Measurements from ENCODE around the gene H1-8.
"Not testable (repeated sequence)": the region's sequence is repeated elsewhere in the genome, so short reads cannot be mapped to it uniquely, and the experiment has no call there.

H1-8 gene

GRCh38 chr3:129515108-129515820, 27.7 kb upstream of the H1-8 start:
- DNase-seq (ENCODE audit: low read depth): not testable (repeated sequence)

DNA sequence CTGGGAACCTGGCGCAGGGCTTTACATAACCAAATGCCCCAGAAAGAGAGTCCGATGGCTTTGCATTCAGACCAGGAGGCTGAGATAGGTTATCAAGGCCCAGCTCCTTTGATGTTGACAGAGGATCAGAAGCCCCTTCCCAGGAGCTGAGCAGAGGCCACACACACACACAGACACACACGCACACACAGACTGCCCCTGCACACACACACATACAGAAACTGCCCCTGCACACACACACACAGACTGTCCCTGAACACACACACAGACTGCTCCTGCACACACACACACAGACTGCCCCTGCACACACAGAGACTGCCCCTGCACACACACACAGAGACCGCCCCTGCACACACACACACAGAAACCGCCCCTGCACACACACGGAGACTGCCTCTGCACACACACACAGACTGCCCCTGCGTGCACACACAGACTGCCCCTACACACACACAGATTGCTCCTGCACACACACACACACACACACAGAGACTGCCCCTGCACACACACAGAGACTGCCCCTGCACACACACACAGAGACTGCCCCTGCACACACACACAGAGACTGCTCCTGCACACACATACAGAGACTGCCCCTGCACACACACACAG, 27.0 kb upstream of the H1-8 start:
- not testable (repeated sequence) for DNase-seq (ENCODE audit: low read depth)

- DNase-seq (ENCODE audit: low read depth): no peak
Observed at GRCh38 chr3:129517516-129517915, 25.5 kb upstream of the H1-8 start.

GRCh38 chr3:129518038-129518561, 24.9 kb upstream of the H1-8 start:
- no peak for DNase-seq (ENCODE audit: low read depth)

- DNase-seq (ENCODE audit: low read depth): no peak
Observed at GRCh38 chr3:129518581-129518980, 24.4 kb upstream of the H1-8 start.

GRCh38 chr3:129519449-129519848, 23.5 kb upstream of the H1-8 start:
- no peak for DNase-seq (ENCODE audit: low read depth)

DNA sequence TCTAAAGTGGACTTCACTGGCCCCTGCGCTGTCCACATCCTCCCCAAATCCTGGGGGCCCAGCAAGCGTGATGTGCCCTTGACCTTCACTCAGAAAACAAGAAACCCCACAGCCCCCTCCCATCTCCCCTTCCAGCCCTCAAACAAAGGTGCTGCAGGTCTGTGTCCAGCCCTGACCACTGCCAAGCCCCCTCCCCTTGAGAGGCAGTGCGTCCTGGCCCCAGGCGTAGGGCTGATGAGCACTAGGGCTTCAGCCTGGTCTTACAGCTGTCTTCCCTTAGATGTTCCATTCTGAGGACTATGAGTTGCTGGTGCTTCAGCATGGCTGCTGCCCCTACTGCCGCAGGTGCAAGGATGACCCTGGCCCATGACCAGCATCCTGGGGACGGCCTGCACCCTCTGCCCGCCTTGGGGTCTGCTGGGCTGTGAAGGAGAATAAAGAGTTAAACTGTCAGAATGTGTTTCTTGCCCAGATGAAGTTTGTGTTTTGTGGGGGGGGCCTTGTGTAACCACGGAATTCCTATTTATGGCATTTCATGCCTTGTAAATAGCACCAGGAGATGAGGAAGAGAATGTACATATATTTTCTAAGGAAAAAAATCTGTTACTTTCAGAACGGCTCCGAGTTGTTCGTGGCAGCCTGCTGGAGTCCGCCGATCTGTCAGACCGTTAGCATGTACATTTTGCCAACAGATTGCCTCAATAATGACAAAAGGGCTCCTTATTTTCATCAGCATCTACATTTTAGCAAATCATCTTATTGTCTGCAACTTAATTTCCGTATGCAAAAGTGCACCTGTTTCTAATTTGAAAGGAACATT, 22.9 kb upstream of the H1-8 start:
- no peak for DNase-seq (ENCODE audit: low read depth)

DNA sequence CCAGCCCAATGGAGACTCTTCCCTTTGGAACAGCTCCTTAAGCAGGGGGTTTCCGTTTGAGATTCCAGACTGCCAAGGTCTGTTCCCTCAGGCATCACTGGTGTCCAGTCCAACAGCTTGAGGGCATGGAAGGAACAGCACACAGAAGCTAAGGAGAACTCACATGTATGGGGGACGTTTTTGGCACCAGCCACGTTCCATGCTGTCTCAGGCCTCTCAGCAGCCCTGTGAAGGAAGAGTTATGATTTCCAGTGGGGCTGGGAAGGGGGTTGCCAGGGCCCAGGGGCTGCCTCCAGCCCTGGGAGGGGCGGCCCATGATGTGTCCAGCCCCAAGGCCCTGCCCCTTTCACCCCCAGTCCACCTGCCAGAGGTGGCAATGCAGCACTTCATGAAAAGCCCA, 22.0 kb upstream of the H1-8 start:
- no peak for DNase-seq (ENCODE audit: low read depth)

GRCh38 chr3:129521611-129522010, 21.4 kb upstream of the H1-8 start:
- no peak for DNase-seq (ENCODE audit: low read depth)

GRCh38 chr3:129522953-129523352, 20.0 kb upstream of the H1-8 start:
- no peak for DNase-seq (ENCODE audit: low read depth)

GRCh38 chr3:129524081-129524480, 18.9 kb upstream of the H1-8 start:
- DNase-seq (ENCODE audit: low read depth): no peak

- DNase-seq (ENCODE audit: low read depth): no peak
Observed at GRCh38 chr3:129525341-129525968, 17.5 kb upstream of the H1-8 start.

DNA sequence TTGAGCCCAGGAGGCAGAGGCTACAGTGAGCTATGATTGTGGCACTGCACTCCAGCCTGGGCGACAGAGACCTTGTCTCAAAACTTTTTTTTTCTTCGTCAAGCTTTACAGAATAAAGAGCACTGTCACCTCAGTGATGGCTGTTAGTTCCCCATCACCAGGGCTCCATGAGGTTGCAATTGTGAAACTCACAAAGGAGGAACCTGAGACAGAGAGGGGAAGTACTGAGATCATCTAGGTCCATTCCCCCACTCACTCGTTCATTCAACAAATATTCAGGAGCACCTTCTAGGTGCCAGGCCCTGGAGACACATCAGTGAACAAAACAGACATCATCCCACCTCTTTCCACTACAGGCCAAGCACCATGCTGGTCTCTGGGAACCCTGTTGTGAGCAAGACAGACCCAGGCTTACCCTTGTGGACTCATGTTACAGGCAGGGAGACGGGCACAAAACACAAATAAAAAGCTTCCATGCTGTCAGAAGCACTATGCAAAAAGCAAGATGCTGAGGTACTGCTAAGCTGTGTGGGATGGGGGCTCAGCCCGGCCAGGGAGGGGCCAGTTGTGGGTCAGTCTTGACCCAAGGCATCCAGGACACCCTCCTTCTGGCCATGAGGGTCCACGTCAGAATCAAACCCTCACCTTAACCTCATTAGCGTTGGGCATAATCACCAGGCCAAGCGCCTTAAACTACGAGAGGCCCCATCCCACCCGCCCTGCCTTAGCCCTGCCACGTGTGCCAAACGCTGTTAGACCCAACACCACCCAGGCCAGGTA, 16.7 kb upstream of the H1-8 start:
- no peak for DNase-seq (ENCODE audit: low read depth)

DNA sequence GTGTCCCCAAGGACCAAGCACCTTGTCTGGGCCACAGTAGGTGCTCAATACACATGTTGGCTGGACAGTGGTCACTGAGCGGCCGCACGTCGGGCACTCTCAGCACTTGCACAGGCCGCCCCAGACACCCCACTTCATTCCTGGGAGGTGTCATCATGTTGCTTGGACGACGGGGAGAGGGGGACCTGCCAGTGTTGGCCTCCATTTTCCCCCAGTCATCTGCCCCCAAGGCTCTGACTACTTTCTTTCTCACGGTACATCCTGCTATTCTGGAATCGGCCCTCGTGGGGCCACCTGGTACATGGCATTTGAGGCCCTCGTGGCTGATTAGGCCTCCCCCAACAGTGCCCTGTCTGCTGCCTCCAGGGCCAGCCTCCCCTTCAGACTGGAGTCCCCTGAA, 15.7 kb upstream of the H1-8 start:
- no peak for DNase-seq (ENCODE audit: low read depth)

DNA sequence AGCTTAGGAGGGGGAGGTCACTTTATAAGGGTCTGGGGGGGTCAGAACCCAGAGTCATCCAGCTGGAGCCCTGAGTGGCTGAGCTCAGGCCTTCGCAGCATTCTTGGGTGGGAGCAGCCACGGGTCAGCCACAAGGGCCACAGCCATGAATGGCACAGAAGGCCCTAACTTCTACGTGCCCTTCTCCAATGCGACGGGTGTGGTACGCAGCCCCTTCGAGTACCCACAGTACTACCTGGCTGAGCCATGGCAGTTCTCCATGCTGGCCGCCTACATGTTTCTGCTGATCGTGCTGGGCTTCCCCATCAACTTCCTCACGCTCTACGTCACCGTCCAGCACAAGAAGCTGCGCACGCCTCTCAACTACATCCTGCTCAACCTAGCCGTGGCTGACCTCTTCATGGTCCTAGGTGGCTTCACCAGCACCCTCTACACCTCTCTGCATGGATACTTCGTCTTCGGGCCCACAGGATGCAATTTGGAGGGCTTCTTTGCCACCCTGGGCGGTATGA, 14.3 kb upstream of the H1-8 start, which contains the start of gene RHO:
TSS of gene RHO (plus strand) at position 51 of the 512 bp plus-strand sequence. CDS start at position 146, 95 bp downstream.
- no peak for DNase-seq (ENCODE audit: low read depth)

- no peak for DNase-seq (ENCODE audit: low read depth)
Observed at GRCh38 chr3:129529436-129530210, 13.4 kb upstream of the H1-8 start.

DNA sequence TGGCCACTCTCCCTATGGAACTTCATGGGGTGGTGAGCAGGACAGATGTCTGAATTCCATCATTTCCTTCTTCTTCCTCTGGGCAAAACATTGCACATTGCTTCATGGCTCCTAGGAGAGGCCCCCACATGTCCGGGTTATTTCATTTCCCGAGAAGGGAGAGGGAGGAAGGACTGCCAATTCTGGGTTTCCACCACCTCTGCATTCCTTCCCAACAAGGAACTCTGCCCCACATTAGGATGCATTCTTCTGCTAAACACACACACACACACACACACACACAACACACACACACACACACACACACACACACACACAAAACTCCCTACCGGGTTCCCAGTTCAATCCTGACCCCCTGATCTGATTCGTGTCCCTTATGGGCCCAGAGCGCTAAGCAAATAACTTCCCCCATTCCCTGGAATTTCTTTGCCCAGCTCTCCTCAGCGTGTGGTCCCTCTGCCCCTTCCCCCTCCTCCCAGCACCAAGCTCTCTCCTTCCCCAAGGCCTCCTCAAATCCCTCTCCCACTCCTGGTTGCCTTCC, 12.7 kb upstream of the H1-8 start:
- DNase-seq (ENCODE audit: low read depth): no peak

GRCh38 chr3:129530821-129531220, 12.2 kb upstream of the H1-8 start:
- DNase-seq (ENCODE audit: low read depth): no peak

- no peak for DNase-seq (ENCODE audit: low read depth)
Observed at GRCh38 chr3:129531699-129532098, 11.3 kb upstream of the H1-8 start.

GRCh38 chr3:129532261-129532660, 10.7 kb upstream of the H1-8 start:
- no peak for DNase-seq (ENCODE audit: low read depth)

All from activated gamma-delta T cell treated with anti-CD3 and anti-CD28 coated beads, Interleukin-2, amount 50 U/mL, for 16 hours (primary cell).